MCF 10A (cell line): ENCODE measurements around the gene PARD3. TPM values are rescaled to one million over a fixed set of nuclear protein-coding genes. Genes with fewer than 3 reads are reported as not detected.
"Not testable (repeated sequence)": the region's sequence is repeated elsewhere in the genome, so short reads cannot be mapped to it uniquely, and the experiment has no call there.

Experiments used
- BruUV-seq: library from RNA; stranded (reverse); fragments of 400-500 nt; replicated peaks from 2 replicates; lab custom pipeline; 2021; lab: Mats Ljungman, UMichigan
- CTCF ChIA-PET: fragments of 300-600 bp; sonication (Branson Sonifier 250); formaldehyde crosslinking; extraction: SDS; loops from one replicate; lab custom pipeline; 2021; ENCODE audit warnings: antibody characterized with exemption, inconsistent platforms; lab: Yijun Ruan, JAX
- POLR2A ChIA-PET: fragments of 300-600, 350-650 bp; sonication (Branson Sonifier 250); formaldehyde crosslinking; extraction: SDS; loops from one replicate; lab custom pipeline; 2020; ENCODE audit warnings: antibody characterized with exemption, inconsistent platforms; lab: Yijun Ruan, JAX
- DNase-seq: peaks from one replicate; pipeline ENCODE4 v3.0.0-alpha.2; 2018; ENCODE audit not compliant: unreplicated experiment
- H3K27ac Mint-ChIP-seq: one replicate; pipeline ENCODE4 v1.8.0; 2022; ENCODE audit warnings: mild to moderate bottlenecking, low read depth, mixed read lengths; ENCODE audit not compliant: unreplicated experiment
- H3K27me3 Mint-ChIP-seq: one replicate; pipeline ENCODE4 v1.8.0; 2022; ENCODE audit warnings: mixed read lengths; ENCODE audit not compliant: insufficient read depth, unreplicated experiment
- H3K36me3 Mint-ChIP-seq: one replicate; pipeline ENCODE4 v1.8.0; 2022; ENCODE audit warnings: mild to moderate bottlenecking, moderate library complexity, mixed read lengths; ENCODE audit not compliant: insufficient read depth, unreplicated experiment
- H3K4me1 Mint-ChIP-seq: one replicate; pipeline ENCODE4 v1.8.0; 2022; ENCODE audit warnings: mixed read lengths; ENCODE audit not compliant: insufficient read depth, unreplicated experiment
- H3K4me3 Mint-ChIP-seq: one replicate; pipeline ENCODE4 v1.8.0; 2022; ENCODE audit warnings: mild to moderate bottlenecking, moderate library complexity, mixed read lengths; ENCODE audit not compliant: unreplicated experiment
- H3K9me3 Mint-ChIP-seq: one replicate; pipeline ENCODE4 v1.8.0; 2022; ENCODE audit warnings: mixed read lengths; ENCODE audit not compliant: unreplicated experiment
- CTCF ChIP-seq: fragments of 200-600 bp; IDR thresholded peaks from one replicate; pipeline ENCODE4 v1.8.0; 2022; ENCODE audit warnings: antibody characterized with exemption, mild to moderate bottlenecking; ENCODE audit not compliant: unreplicated experiment
- intact Hi-C: fragments of 100-400 bp; cut with micrococcal nuclease; formaldehyde crosslinking; loops from 2 replicates; pipeline ENCODE4 v1.14.1; 2022
- total RNA-seq: library from RNA; stranded (reverse); gene quantifications from 2 replicates; pipeline ENCODE4 v1.2.3, GENCODE V29; 2022

Gene PARD3
- total RNA-seq, 1 experiment from 2014 or later, result 70.0 TPM

DNA sequence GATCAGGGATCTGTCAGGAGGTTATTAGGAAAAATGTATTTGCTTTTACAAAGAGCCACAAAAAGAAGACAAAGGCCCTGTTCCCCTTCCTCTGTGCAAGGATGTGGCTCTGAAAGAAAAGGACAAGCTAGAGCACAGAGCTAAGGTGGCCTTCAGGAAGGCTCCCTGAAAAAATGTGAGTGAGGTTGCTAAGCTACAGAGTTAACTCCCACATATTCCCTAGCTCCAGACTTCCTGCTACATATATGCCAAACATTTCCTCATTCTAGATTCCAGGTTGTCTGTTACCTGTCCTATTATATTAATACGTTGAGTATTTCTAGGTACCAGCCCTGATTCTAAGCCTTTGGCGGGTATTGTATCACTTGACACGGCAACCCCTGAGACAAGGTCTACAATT lies 369.0 kb downstream of the PARD3 start:
- H3K27me3 Mint-ChIP-seq, result no peaks in the 10 kb centered on the region
- no peaks in the 10 kb centered on the region for H3K4me1 Mint-ChIP-seq
- ChIA-PET POLR2A (no interaction called here), CTCF (interaction anchor here (0.7 kb wide), 1 partner anchor 116 kb away, joined by 3 read pairs; no protein-coding TSS in a partner anchor)
- H3K4me3 Mint-ChIP-seq, result no peak overlapping the region
- H3K27ac Mint-ChIP-seq, result no peak overlapping the region
- TF ChIP-seq CTCF, result no peak
- DNase-seq, result no peak
- no TSS peak for BruUV-seq
- intact Hi-C loops, result no loop called here
- H3K9me3 Mint-ChIP-seq, result no peaks in the 10 kb centered on the region
- peaks cover 23% of the 10 kb centered on the region for H3K36me3 Mint-ChIP-seq

DNA sequence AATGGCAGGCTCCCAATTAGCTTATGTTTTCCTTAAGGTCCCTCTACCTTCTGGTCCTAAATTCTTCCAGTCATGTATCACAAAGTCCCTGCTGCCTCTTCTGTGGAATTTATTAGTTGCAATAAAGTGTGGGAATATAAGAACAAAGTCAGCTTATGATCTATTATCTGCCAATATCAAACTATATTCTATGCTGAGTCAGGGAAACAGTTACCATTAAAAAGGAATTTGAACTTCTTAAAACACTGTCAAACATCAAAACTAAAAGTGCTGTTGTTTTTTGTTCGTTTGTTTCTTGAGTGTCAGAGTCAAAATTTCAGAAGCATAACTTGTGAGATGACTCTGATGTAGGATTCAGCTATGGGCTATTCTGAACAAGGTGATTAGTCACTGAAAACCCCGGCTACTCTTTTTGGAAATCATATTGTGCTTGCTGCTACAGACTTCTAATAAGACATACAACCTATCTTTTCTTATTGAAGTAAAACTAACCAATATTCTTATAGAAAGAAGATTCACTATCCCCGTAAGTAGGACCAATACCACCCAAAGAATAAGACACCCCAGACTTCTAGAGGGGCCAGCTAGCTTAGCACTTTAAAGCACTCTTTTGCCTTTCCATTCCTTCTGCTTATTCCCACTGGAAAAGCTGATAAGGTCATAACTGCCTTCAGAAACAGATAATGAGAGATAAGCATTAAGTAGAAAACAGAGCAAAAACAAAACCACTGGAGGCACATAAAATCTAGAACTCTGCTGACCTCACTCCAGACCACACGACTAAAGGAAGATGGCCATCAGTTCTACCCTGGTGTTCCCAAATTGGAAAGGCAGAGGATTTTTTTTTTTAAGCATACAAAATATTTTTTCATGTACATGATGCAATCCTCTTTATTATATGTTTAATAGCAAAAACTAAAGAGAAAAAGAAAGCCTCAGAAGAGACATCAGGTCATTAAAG lies 370.6 kb downstream of the PARD3 start:
- H3K27ac Mint-ChIP-seq, result no peak overlapping the region
- DNase-seq, result no peak

GRCh38 chr10:34439386-34439785 lies 375.7 kb downstream of the PARD3 start:
- H3K27me3 Mint-ChIP-seq, POLR2A ChIA-PET: not testable (repeated sequence)

More for the DNA sequence above, 370.6 kb downstream of the PARD3 start:
- intact Hi-C loops, result no loop called here
- peaks cover 16% of the 10 kb centered on the region for H3K36me3 Mint-ChIP-seq
- no TSS peak for BruUV-seq
- CTCF ChIA-PET, result interaction anchor here (0.6 kb wide), 1 partner anchor 18 kb away, joined by 4 read pairs; no protein-coding TSS in a partner anchor
- H3K27me3 Mint-ChIP-seq, result no peaks in the 10 kb centered on the region
- no peaks in the 10 kb centered on the region for H3K9me3 Mint-ChIP-seq
- TF ChIP-seq CTCF, result no peak
- no peak overlapping the region for H3K4me3 Mint-ChIP-seq
- POLR2A ChIA-PET, result interaction anchor here (0.7 kb wide), 1 partner anchor 1112 kb away, joined by 3 read pairs; no protein-coding TSS in a partner anchor
- no peaks in the 10 kb centered on the region for H3K4me1 Mint-ChIP-seq

DNA sequence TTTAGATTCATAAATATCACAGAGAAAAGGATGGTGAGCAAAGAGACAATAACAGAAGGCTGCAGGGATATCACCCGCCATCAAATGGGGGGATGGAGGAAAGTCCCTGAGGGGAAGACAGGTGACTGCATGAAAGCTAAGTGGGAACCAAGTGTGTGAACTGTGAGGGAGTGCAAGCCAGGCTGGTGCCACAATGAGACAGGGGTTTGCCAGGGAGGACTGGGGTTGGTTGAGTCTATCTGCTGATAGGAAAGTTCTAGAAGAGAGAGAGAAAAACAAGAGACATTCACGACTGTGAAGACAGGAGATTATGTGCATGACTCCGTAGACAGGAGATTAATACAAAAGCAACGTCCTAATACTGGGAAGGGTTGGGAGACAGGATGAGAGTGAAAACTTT lies 376.4 kb downstream of the PARD3 start:
- Mint-ChIP-seq H3K27ac (peak overlapping the region; percentile 5), H3K4me3 (peak overlapping the region; percentile 0), H3K4me1 (peaks cover 20% of the 10 kb centered on the region), H3K27me3 (no peaks in the 10 kb centered on the region), H3K9me3 (no peaks in the 10 kb centered on the region), H3K36me3 (peaks cover 5% of the 10 kb centered on the region)
- DNase-seq, result no peak
- intact Hi-C loops, result no loop called here
- POLR2A ChIA-PET, result interaction anchor here (0.8 kb wide), 1 partner anchor 67 kb away, joined by 3 read pairs; no protein-coding TSS in a partner anchor
- CTCF ChIA-PET, result no interaction called here
- no TSS peak for BruUV-seq
- TF ChIP-seq CTCF, result no peak

More at GRCh38 chr10:34439386-34439785, 375.7 kb downstream of the PARD3 start:
- H3K9me3 Mint-ChIP-seq, H3K4me3 Mint-ChIP-seq, H3K36me3 Mint-ChIP-seq, intact Hi-C loops, BruUV-seq: not testable (repeated sequence)
- Mint-ChIP-seq H3K27ac (peak overlapping the region; percentile 5), H3K4me1 (peaks cover 14% of the 10 kb centered on the region)
- CTCF ChIA-PET, result interaction anchor here (0.6 kb wide), 1 partner anchor 139 kb away, joined by 3 read pairs; no protein-coding TSS in a partner anchor
- peak; percentile 55 for DNase-seq
